Uterus (tissue), 2 donors: ENCODE measurements around the gene SYNJ2.

Experiments
- CTCF ChIP-seq, 4 experiments: fragments of 200-600 bp in 2 of 4; fragments of 450-650 bp in 2 of 4; sonication (generic) in 2 of 4; IDR thresholded peaks; one replicate each; pipeline ENCODE4 v1.5.1; 2016 to 2019; ENCODE audit warnings: antibody characterized with exemption in 4 of 4, mild to moderate bottlenecking in 2 of 4, moderate library complexity in 1 of 4
- POLR2A ChIP-seq, 2 donors: fragments of 450-650 bp; IDR thresholded peaks; one replicate each; pipeline ENCODE4 v1.6.1; 2016; ENCODE audit warnings: antibody characterized with exemption in 2 of 2, mild to moderate bottlenecking in 1 of 2, moderate library complexity in 1 of 2

- TF ChIP-seq CTCF (IDR thresholded peaks at IDR 0.05), result no peak
- TF ChIP-seq POLR2A (IDR thresholded peaks at IDR 0.05), result no peak
These were observed 87.5 kb downstream of the SYNJ2 start for GRCh38 chr6:158068893-158069799.
